ENCODE measurements around the gene FGFRL1.
"Not testable (repeated sequence)": the region's sequence is repeated elsewhere in the genome, so short reads cannot be mapped to it uniquely, and the experiment has no call there.

Gene FGFRL1

GRCh38 chr4:991451-992296 is 19.8 kb upstream of the FGFRL1 start:
- DNase-seq (ENCODE audit: low spot score), result no peak

- no peak for DNase-seq (ENCODE audit: low spot score)
Observed at GRCh38 chr4:992297-993110, 18.9 kb upstream of the FGFRL1 start.

- no peak for DNase-seq (ENCODE audit: low spot score)
Observed at GRCh38 chr4:993111-994029, 18.1 kb upstream of the FGFRL1 start, which contains the start of gene SLC26A1. TSS of gene SLC26A1 (minus strand) at chr4:993404. CDS start at chr4:991703, 1,701 bp downstream.

GRCh38 chr4:995311-996026 is 16.0 kb upstream of the FGFRL1 start:
- no peak for DNase-seq (ENCODE audit: low spot score)

GRCh38 chr4:996030-996996 is 15.1 kb upstream of the FGFRL1 start:
- DNase-seq (ENCODE audit: low spot score), result no peak

- DNase-seq (ENCODE audit: low spot score), result no peak
Observed at GRCh38 chr4:996997-997374, 14.4 kb upstream of the FGFRL1 start.

- no peak for DNase-seq (ENCODE audit: low spot score)
Observed at GRCh38 chr4:997375-998071, 13.9 kb upstream of the FGFRL1 start.

GRCh38 chr4:998096-998691 is 13.2 kb upstream of the FGFRL1 start:
- DNase-seq (ENCODE audit: low spot score), result no peak

GRCh38 chr4:999240-999863 is 12.1 kb upstream of the FGFRL1 start:
- DNase-seq (ENCODE audit: low spot score), result not testable (repeated sequence)

- no peak for DNase-seq (ENCODE audit: low spot score)
Observed at GRCh38 chr4:999882-1000425, 11.5 kb upstream of the FGFRL1 start.

DNA sequence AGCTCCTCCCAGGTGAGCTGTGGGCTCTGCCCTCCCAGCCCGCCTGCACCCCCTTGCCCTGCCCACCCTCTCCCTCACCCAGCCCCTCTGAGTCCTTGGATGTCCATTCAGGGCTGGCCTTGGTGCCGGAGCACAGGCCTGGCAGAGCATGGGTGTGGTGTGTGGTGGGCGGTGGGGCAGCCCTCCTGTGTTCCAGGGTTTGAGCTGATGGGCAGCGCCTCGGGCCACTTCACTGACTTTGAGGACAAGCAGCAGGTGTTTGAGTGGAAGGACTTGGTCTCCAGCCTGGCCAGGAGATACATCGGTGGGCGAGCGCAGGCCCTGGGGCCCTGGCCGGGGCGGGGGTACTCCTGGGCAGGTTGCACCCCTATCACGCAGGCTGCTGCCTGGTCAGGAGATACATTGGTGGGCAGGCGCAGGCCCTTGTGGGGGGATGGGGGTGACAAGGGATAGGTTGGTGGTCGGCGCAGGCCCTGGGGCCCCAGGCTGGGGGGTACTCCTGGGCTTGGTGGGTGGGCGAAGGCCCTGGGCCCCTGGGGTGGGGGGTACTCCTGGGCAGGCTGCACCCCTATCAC is 10.7 kb upstream of the FGFRL1 start:
- no peak for DNase-seq (ENCODE audit: low spot score)

DNA sequence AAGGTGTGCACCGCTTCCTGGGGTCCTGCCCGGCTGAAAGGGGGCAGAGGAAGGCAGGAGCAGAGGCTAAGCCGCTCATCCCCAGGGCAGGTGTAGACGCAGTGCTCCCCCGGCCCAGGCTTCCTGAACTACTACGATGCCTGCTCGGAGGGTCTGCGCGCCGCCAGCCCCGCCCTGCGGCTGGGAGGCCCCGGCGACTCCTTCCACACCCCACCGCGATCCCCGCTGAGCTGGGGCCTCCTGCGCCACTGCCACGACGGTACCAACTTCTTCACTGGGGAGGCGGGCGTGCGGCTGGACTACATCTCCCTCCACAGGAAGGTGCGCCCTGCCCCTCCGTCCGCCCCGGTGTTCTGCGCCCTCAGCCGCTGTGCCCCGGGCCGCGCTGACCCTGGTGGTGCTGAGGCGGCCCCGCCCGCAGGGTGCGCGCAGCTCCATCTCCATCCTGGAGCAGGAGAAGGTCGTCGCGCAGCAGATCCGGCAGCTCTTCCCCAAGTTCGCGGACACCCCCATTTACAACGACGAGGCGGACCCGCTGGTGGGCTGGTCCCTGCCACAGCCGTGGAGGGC is 9.8 kb upstream of the FGFRL1 start:
- DNase-seq (ENCODE audit: low spot score), result no peak

GRCh38 chr4:1002131-1002630 is 9.2 kb upstream of the FGFRL1 start:
- no peak for DNase-seq (ENCODE audit: low spot score)

- no peak for DNase-seq (ENCODE audit: low spot score)
Observed at GRCh38 chr4:1002631-1003251, 8.7 kb upstream of the FGFRL1 start.

GRCh38 chr4:1003271-1004070 is 8.0 kb upstream of the FGFRL1 start:
- DNase-seq (ENCODE audit: low spot score), result no peak

DNA sequence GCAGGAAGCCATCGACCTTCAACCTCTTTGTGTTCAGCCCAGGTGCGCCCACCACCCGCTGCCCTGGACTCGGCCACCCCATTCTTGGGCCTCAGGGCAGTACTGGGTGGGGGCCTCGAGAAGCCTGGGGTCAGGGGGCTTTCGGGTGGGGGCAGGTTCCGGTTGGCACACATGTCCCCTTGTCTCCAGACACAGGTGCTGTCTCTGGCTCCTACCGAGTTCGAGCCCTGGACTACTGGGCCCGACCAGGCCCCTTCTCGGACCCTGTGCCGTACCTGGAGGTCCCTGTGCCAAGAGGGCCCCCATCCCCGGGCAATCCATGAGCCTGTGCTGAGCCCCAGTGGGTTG is 7.4 kb upstream of the FGFRL1 start:
- no peak for DNase-seq (ENCODE audit: low spot score)
